SK-N-MC (cell line): Measurements from ENCODE around the gene LIPM.

Experiments
- EZH2 ChIP-seq: fragments of 200-600 bp; sonication (generic); IDR thresholded peaks from one replicate; pipeline ENCODE4 v1.6.1; 2017; ENCODE audit warnings: antibody characterized with exemption
- FOXP2 ChIP-seq: optimal IDR thresholded peaks from 2 replicates; pipeline ENCODE3; 2011; ENCODE audit warnings: mild to moderate bottlenecking, moderate library complexity; ENCODE audit not compliant: insufficient read depth; ENCODE audit errors: extremely low read length, control extremely low read depth
- POLR2AphosphoS5 ChIP-seq: IDR thresholded peaks from 2 replicates; pipeline ENCODE4 v1.6.1; 2012; ENCODE audit warnings: mild to moderate bottlenecking, low read depth, low read length, borderline replicate concordance

DNA sequence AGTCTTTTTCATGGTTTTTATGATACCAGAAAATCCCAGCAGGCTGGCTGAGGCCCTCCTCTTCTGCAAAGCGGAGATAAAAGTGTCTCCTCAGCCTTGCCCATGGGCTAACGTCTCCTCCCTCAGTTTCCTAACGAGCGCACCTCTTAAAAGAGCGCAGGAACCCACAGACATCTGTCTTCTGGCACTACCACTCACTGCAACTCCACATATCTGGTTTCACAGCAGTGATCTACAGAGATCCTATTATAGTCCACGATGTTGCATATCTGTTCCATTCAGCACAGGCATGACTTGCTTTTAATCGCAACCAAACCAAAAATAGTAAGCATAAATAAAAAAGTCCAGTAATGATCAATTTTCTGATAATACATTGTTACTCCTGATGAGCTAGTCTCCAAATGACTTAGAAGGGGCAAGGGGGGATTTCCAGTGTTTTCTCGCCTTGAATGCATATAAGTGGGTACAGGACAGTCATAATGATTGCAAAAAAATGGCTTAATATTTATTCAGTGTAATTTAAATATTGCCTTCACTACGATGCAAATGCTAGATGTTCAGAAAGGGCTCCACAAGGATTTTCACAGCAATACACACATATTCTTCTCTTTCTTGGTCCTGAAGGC lies 28.2 kb downstream of the LIPM start:
- TF ChIP-seq POLR2AphosphoS5 (no peak), EZH2 (no peak), FOXP2 (no peak)
